Measurements from ENCODE around the gene ERLEC1.

DNA sequence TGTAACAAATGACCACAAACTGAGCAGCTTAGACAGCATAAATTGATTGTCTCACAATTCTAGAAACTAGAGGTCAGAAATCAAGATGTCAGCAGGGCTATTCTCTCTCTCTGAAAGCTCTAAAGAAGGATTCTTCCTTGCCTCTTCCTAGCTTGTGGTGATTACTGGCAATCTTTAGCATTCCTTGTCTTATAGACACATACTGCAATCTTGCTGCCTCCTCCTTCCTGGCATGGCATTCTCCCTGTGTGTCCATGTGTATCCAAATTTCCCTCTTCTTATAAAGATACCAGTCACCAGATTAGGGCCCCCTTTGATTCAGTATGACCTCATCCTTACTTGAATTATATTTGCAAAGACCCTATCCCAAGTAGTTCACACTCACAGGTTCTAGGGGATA lies 2.4 kb upstream of the ERLEC1 start:
- TF ChIP-seq, protein P1, sequence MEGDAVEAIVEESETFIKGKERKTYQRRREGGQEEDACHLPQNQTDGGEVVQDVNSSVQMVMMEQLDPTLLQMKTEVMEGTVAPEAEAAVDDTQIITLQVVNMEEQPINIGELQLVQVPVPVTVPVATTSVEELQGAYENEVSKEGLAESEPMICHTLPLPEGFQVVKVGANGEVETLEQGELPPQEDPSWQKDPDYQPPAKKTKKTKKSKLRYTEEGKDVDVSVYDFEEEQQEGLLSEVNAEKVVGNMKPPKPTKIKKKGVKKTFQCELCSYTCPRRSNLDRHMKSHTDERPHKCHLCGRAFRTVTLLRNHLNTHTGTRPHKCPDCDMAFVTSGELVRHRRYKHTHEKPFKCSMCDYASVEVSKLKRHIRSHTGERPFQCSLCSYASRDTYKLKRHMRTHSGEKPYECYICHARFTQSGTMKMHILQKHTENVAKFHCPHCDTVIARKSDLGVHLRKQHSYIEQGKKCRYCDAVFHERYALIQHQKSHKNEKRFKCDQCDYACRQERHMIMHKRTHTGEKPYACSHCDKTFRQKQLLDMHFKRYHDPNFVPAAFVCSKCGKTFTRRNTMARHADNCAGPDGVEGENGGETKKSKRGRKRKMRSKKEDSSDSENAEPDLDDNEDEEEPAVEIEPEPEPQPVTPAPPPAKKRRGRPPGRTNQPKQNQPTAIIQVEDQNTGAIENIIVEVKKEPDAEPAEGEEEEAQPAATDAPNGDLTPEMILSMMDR (IDR thresholded peaks at IDR 0.05), result no peak
- TF ChIP-seq POLR2A (IDR thresholded peaks at IDR 0.05), result no peak

Data from right lobe of liver (tissue), 4 donors.